Measurements from ENCODE around the gene SH3BGRL2. TPM values are rescaled to one million over a fixed set of nuclear protein-coding genes. Genes with fewer than 3 reads are reported as not detected.

Gene SH3BGRL2
- total RNA-seq, 4 donors from 2014 or later, result 18.2 to 65.4 (median 40.1) TPM

GRCh38 chr6:79605061-79605460 lies 26.1 kb upstream of the SH3BGRL2 start:
- H3K4me3 ChIP-seq (ENCODE audit: low read depth, poor library complexity, severe bottlenecking), result no peak overlapping the region
- TF ChIP-seq CTCF (IDR thresholded peaks at IDR 0.05) (no peak), POLR2A (IDR thresholded peaks at IDR 0.05) (no peak)
- no peak for DNase-seq (ENCODE audit: low spot score in 2 of 2)
- WGBS, 2 donors, result 78 to 92% methylated on average over 3 of the region's 3 CpGs
- intact Hi-C loops (cut with DNase I; ENCODE audit: low total_unique reads), result no loop called here

DNA sequence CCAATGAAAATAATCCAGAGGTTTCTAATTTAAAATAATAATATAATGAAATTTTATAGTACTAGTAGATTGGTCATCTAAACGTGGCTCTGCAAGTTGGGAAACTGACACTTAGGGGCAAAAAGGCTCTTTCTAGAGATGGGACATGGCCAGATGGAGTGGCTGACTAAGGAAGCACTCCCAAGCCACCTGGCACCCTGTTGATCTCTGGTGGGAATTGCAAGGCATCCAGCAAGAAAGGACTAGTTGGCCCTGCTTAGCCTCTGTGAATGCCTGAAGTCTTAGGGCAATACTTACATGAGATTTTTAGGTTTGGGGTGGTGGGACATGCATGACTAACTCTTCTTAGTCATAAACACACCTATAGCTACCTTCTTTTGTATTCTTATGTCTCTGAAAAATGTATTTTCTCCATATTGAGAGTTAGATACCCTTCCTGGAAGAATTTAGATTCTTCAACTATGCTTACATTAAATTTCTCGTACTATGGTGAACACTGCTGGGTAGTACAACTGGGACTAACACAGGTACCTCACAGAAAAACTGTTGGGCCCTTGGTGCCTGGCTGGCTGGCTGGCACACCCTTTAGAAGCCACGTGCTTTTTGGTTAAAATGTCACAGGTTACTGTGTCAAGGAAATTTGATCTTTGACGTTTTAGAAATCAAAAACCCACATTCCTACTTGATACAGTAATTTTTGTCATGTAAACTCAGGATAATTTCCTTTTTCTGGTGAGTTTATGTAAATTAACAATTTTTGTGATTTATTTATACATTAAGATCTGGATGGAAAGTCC lies 25.0 kb upstream of the SH3BGRL2 start:
- intact Hi-C loops (cut with DNase I; ENCODE audit: low total_unique reads), result no loop called here
- no peak for DNase-seq (ENCODE audit: low spot score in 2 of 2)
- no peak for TF ChIP-seq POLR2A (IDR thresholded peaks at IDR 0.05)
- no peak for TF ChIP-seq CTCF (IDR thresholded peaks at IDR 0.05)
- 72 to 76% methylated on average over 4 of the region's 4 CpGs for WGBS, 2 donors
- H3K4me3 ChIP-seq (ENCODE audit: low read depth, poor library complexity, severe bottlenecking), result no peak overlapping the region

GRCh38 chr6:79607000-79607399 lies 24.1 kb upstream of the SH3BGRL2 start:
- H3K4me3 ChIP-seq (ENCODE audit: low read depth, poor library complexity, severe bottlenecking), result no peak overlapping the region

GRCh38 chr6:79608334-79609224 lies 22.6 kb upstream of the SH3BGRL2 start:
- intact Hi-C loops (cut with DNase I; ENCODE audit: low total_unique reads), result no loop called here
- WGBS, 2 donors, result 66 to 77% methylated on average over 3 of the region's 3 CpGs
- TF ChIP-seq CTCF (IDR thresholded peaks at IDR 0.05) (no peak), POLR2A (IDR thresholded peaks at IDR 0.05) (no peak)
- DNase-seq (ENCODE audit: low spot score in 2 of 2), result no peak
- H3K4me3 ChIP-seq (ENCODE audit: low read depth, poor library complexity, severe bottlenecking), result no peak overlapping the region

More at GRCh38 chr6:79607000-79607399, 24.1 kb upstream of the SH3BGRL2 start:
- no peak for TF ChIP-seq CTCF (IDR thresholded peaks at IDR 0.05)
- TF ChIP-seq POLR2A (IDR thresholded peaks at IDR 0.05), result no peak
- 72 to 82% methylated on average over 3 of the region's 3 CpGs for WGBS, 2 donors
- DNase-seq (ENCODE audit: low spot score in 2 of 2), result no peak
- intact Hi-C loops (cut with DNase I; ENCODE audit: low total_unique reads), result no loop called here

GRCh38 chr6:79609225-79609595 lies 21.9 kb upstream of the SH3BGRL2 start:
- 64 to 91% methylated on average over 3 of the region's 3 CpGs for WGBS, 2 donors
- intact Hi-C loops (cut with DNase I; ENCODE audit: low total_unique reads), result no loop called here
- H3K4me3 ChIP-seq (ENCODE audit: low read depth, poor library complexity, severe bottlenecking), result no peak overlapping the region
- no peak for DNase-seq (ENCODE audit: low spot score in 2 of 2)
- TF ChIP-seq POLR2A (IDR thresholded peaks at IDR 0.05) (no peak), CTCF (IDR thresholded peaks at IDR 0.05) (no peak)
